Fibroblast of skin of scalp (primary cell): Measurements from ENCODE around the gene NAB2.

Experiments
- DNase-seq: peaks from one replicate; pipeline ENCODE4 v3.0.0-alpha.2; 2013

NAB2 gene

GRCh38 chr12:57135527-57136326 lies 46.8 kb downstream of the NAB2 start:
- peak; percentile 76 for DNase-seq

GRCh38 chr12:57138526-57139272 lies 49.8 kb downstream of the NAB2 start:
- no peak for DNase-seq

GRCh38 chr12:57139796-57140649 lies 51.1 kb downstream of the NAB2 start:
- no peak for DNase-seq

- DNase-seq: no peak
Measured at GRCh38 chr12:57141249-57141648, 52.3 kb downstream of the NAB2 start.

DNA sequence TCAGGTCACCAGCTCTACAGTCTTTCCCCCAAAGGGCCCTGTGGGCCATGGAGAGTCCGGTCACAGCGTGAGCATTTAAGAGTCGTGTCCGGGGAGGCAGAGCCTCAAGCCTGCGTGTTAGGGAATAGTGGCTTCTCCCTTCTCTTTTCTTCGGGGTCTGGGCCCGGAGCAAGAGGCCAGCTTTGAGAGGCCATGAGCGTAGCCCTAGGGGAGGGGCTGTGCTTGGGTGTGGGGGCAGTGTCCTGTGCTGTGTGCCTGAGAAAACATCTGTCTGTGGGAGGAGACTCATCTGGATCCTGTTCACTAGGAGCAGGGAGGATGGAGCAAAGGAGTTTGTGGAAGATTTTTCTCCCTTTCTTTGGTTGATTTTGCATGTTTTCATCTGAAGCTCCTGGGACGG lies 53.2 kb downstream of the NAB2 start:
- DNase-seq: no peak

- DNase-seq: no peak
Measured at GRCh38 chr12:57142727-57143126, 53.8 kb downstream of the NAB2 start.

- DNase-seq: no peak
Measured at GRCh38 chr12:57143454-57143853, 54.5 kb downstream of the NAB2 start.
